ENCODE data around the gene DUSP15.

DUSP15 gene

GRCh38 chr20:31906001-31906400, 35.7 kb upstream of the DUSP15 start:
- TF ChIP-seq GATA2 (IDR thresholded peaks at IDR 0.05; ENCODE audit: low read depth, low read length) (no peak), GATA3 (IDR thresholded peaks at IDR 0.05; ENCODE audit: low read depth, low read length) (no peak)

GRCh38 chr20:31903627-31904386, 33.5 kb upstream of the DUSP15 start:
- TF ChIP-seq GATA3 (IDR thresholded peaks at IDR 0.05; ENCODE audit: low read depth, low read length) (no peak), GATA2 (IDR thresholded peaks at IDR 0.05; ENCODE audit: low read depth, low read length) (no peak)

GRCh38 chr20:31901615-31902014, 31.3 kb upstream of the DUSP15 start:
- TF ChIP-seq GATA3 (IDR thresholded peaks at IDR 0.05; ENCODE audit: low read depth, low read length) = no peak
- no peak for TF ChIP-seq GATA2 (IDR thresholded peaks at IDR 0.05; ENCODE audit: low read depth, low read length)

- TF ChIP-seq GATA3 (IDR thresholded peaks at IDR 0.05; ENCODE audit: low read depth, low read length) (no peak), GATA2 (IDR thresholded peaks at IDR 0.05; ENCODE audit: low read depth, low read length) (no peak)
Observed at GRCh38 chr20:31897541-31897940, 27.2 kb upstream of the DUSP15 start.

- TF ChIP-seq GATA3 (IDR thresholded peaks at IDR 0.05; ENCODE audit: low read depth, low read length) (no peak), GATA2 (IDR thresholded peaks at IDR 0.05; ENCODE audit: low read depth, low read length) (no peak)
Observed at GRCh38 chr20:31896049-31896448, 25.7 kb upstream of the DUSP15 start.

GRCh38 chr20:31894980-31895675, 24.8 kb upstream of the DUSP15 start:
- no peak for TF ChIP-seq GATA2 (IDR thresholded peaks at IDR 0.05; ENCODE audit: low read depth, low read length)
- TF ChIP-seq GATA3 (IDR thresholded peaks at IDR 0.05; ENCODE audit: low read depth, low read length) = no peak

GRCh38 chr20:31890646-31891045, 20.3 kb upstream of the DUSP15 start:
- TF ChIP-seq GATA2 (IDR thresholded peaks at IDR 0.05; ENCODE audit: low read depth, low read length) (no peak), GATA3 (IDR thresholded peaks at IDR 0.05; ENCODE audit: low read depth, low read length) (no peak)

GRCh38 chr20:31883829-31884228, 13.5 kb upstream of the DUSP15 start:
- TF ChIP-seq GATA3 (IDR thresholded peaks at IDR 0.05; ENCODE audit: low read depth, low read length) (no peak), GATA2 (IDR thresholded peaks at IDR 0.05; ENCODE audit: low read depth, low read length) (no peak)

- no peak for TF ChIP-seq GATA2 (IDR thresholded peaks at IDR 0.05; ENCODE audit: low read depth, low read length)
- no peak for TF ChIP-seq GATA3 (IDR thresholded peaks at IDR 0.05; ENCODE audit: low read depth, low read length)
Observed at GRCh38 chr20:31881945-31882344, 11.6 kb upstream of the DUSP15 start.

- TF ChIP-seq GATA3 (IDR thresholded peaks at IDR 0.05; ENCODE audit: low read depth, low read length) (no peak), GATA2 (IDR thresholded peaks at IDR 0.05; ENCODE audit: low read depth, low read length) (no peak)
Observed at GRCh38 chr20:31879143-31879987, 9.0 kb upstream of the DUSP15 start.

GRCh38 chr20:31877684-31878083, 7.4 kb upstream of the DUSP15 start:
- TF ChIP-seq GATA3 (IDR thresholded peaks at IDR 0.05; ENCODE audit: low read depth, low read length) (no peak), GATA2 (IDR thresholded peaks at IDR 0.05; ENCODE audit: low read depth, low read length) (no peak)

GRCh38 chr20:31875671-31876070, 5.3 kb upstream of the DUSP15 start:
- TF ChIP-seq GATA3 (IDR thresholded peaks at IDR 0.05; ENCODE audit: low read depth, low read length) = no peak
- no peak for TF ChIP-seq GATA2 (IDR thresholded peaks at IDR 0.05; ENCODE audit: low read depth, low read length)

GRCh38 chr20:31872406-31872805, 2.1 kb upstream of the DUSP15 start:
- TF ChIP-seq GATA3 (IDR thresholded peaks at IDR 0.05; ENCODE audit: low read depth, low read length) = no peak
- TF ChIP-seq GATA2 (IDR thresholded peaks at IDR 0.05; ENCODE audit: low read depth, low read length) = no peak

- no peak for TF ChIP-seq GATA3 (IDR thresholded peaks at IDR 0.05; ENCODE audit: low read depth, low read length)
- TF ChIP-seq GATA2 (IDR thresholded peaks at IDR 0.05; ENCODE audit: low read depth, low read length) = no peak
Observed at GRCh38 chr20:31871618-31871954, 1.3 kb upstream of the DUSP15 start.
